A549 (cell line): Measurements from ENCODE around the gene ELANE. TPM values are rescaled to one million over a fixed set of nuclear protein-coding genes. Genes with fewer than 3 reads are reported as not detected.
"Not testable (repeated sequence)": the region's sequence is repeated elsewhere in the genome, so short reads cannot be mapped to it uniquely, and the experiment has no call there.

Experiments used
- ATAC-seq, 2 experiments: fragments of 200-7000 bp in 1 of 2; fragments of >200 bp in 1 of 2; cut with Nextera tagmentation in 1 of 2; cut with Tn5 transposase in 1 of 2; 3 replicates each; pipeline versions ENCODE4 v1.8.0 to v1.9.1; 2018 to 2020; ENCODE audit warnings: mild to moderate bottlenecking in 1 of 2, moderate library complexity in 1 of 2
- CTCF ChIA-PET: fragments of 300-600 bp; sonication (Branson Sonifier 250); formaldehyde crosslinking; extraction: SDS; loops from one replicate; lab custom pipeline; 2021; ENCODE audit warnings: antibody characterized with exemption, inconsistent platforms; lab: Yijun Ruan, JAX
- POLR2A ChIA-PET: fragments of 350-600 bp; formaldehyde crosslinking; extraction: SDS; loops from one replicate; lab custom pipeline; 2021; ENCODE audit warnings: antibody characterized with exemption, inconsistent platforms; lab: Yijun Ruan, JAX
- DNase-seq, 2 experiments: peaks; one replicate each; pipeline versions ENCODE4 v3.0.0 to v3.0.0-alpha.2; 2011 to 2016; ENCODE audit warnings: low read depth in 1 of 2, low spot score in 1 of 2
- FAIRE-seq: peaks from 2 replicates; lab custom pipeline; 2011; peaks lifted over from hg19 to GRCh38; lab: Jason Lieb, UNC
- H3K27ac ChIP-seq, 2 experiments: fragments of >200 bp; sonication (Bioruptor Twin); formaldehyde crosslinking; 3 replicates each; pipeline ENCODE4 v1.5.1; 2016 to 2017
- H3K4me1 ChIP-seq: fragments of >200 bp; sonication (Bioruptor Twin); formaldehyde crosslinking; 3 replicates; pipeline ENCODE4 v1.6.1; 2016
- H3K4me2 ChIP-seq: fragments of >200 bp; sonication (Bioruptor Twin); formaldehyde crosslinking; 3 replicates; pipeline ENCODE4 v1.6.1; 2016
- H3K4me3 ChIP-seq: fragments of >200 bp; sonication (Bioruptor Twin); formaldehyde crosslinking; 3 replicates; pipeline ENCODE4 v1.5.1; 2016
- H3K9me3 ChIP-seq: fragments of >200 bp; sonication (Bioruptor Twin); formaldehyde crosslinking; 3 replicates; pipeline ENCODE4 v1.6.1; 2016
- CBX8 ChIP-seq: fragments of 200-600 bp; sonication (generic); IDR thresholded peaks from 2 replicates; pipeline ENCODE4 v1.6.1; 2016
- CEBPB ChIP-seq, 2 experiments: fragments of >200 bp in 1 of 2; sonication (Bioruptor Twin) in 1 of 2; formaldehyde crosslinking in 1 of 2; IDR thresholded peaks; 2 replicates each; pipeline ENCODE4 v1.6.1; 2012 to 2016
- EHF ChIP-seq: fragments of 250-450 bp; sonication (Bioruptor Pico); IDR thresholded peaks from 2 replicates; pipeline ENCODE4 v1.5.0; 2020; ENCODE audit warnings: mild to moderate bottlenecking
- EHMT2 ChIP-seq: fragments of 200-600 bp; sonication (generic); IDR thresholded peaks from 2 replicates; pipeline ENCODE4 v1.6.1; 2016; ENCODE audit warnings: antibody characterized with exemption, low read depth, mild to moderate bottlenecking, moderate library complexity
- EP300 ChIP-seq, 2 experiments: fragments of >200 bp; sonication (Bioruptor Twin); formaldehyde crosslinking; IDR thresholded peaks; 2 replicates in 1 of 2; 3 replicates in 1 of 2; pipeline ENCODE4 v1.6.1; 2016 to 2017
- GATA3 ChIP-seq: IDR thresholded peaks from 2 replicates; pipeline ENCODE4 v1.6.1; 2012; ENCODE audit warnings: borderline replicate concordance
- HOXA7 ChIP-seq: fragments of 250-450 bp; sonication (Bioruptor Pico); IDR thresholded peaks from 2 replicates; pipeline ENCODE4 v1.5.0; 2020; ENCODE audit warnings: mild to moderate bottlenecking, moderate library complexity
- HOXB13 ChIP-seq: fragments of 250-450 bp; sonication (Bioruptor Pico); IDR thresholded peaks from 2 replicates; pipeline ENCODE4 v1.5.0; 2020; ENCODE audit warnings: low read depth, mild to moderate bottlenecking, moderate library complexity
- JUN ChIP-seq, 2 experiments: fragments of >200 bp; sonication (Bioruptor Twin); formaldehyde crosslinking; IDR thresholded peaks; 2 replicates in 1 of 2; 3 replicates in 1 of 2; pipeline ENCODE4 v1.6.1; 2016 to 2017
- KDM1A ChIP-seq: fragments of 200-600 bp; sonication (generic); IDR thresholded peaks from 2 replicates; pipeline ENCODE4 v1.6.1; 2016; ENCODE audit warnings: low read depth, mild to moderate bottlenecking
- MYC ChIP-seq: IDR thresholded peaks from 2 replicates; pipeline ENCODE4 v1.6.1; 2012; ENCODE audit warnings: mild to moderate bottlenecking, inconsistent platforms, low read length, improper control_type of control experiment, borderline replicate concordance
- NFE2L2 ChIP-seq: fragments of 150-350 bp; conservative IDR thresholded peaks from 2 replicates; pipeline ENCODE4 v1.6.1; 2014; ENCODE audit warnings: low read length
- PBX3 ChIP-seq: IDR thresholded peaks from 2 replicates; pipeline ENCODE4 v1.6.1; 2012
- PHF8 ChIP-seq: fragments of 200-600 bp; sonication (generic); IDR thresholded peaks from 2 replicates; pipeline ENCODE4 v1.6.1; 2016; ENCODE audit warnings: low read depth, mild to moderate bottlenecking, antibody characterized with exemption, moderate library complexity, borderline replicate concordance
- SREBF2 ChIP-seq: fragments of 450-650 bp; IDR thresholded peaks from 2 replicates; pipeline ENCODE4 v1.6.1; 2014; ENCODE audit warnings: mild to moderate bottlenecking, moderate library complexity
- TFCP2L1 ChIP-seq: fragments of 250-450 bp; sonication (Bioruptor Pico); IDR thresholded peaks from 2 replicates; pipeline ENCODE4 v1.5.0; 2021; ENCODE audit warnings: mild to moderate bottlenecking
- TP53 ChIP-seq: fragments of 250-450 bp; sonication (Bioruptor Pico); IDR thresholded peaks from 2 replicates; pipeline ENCODE4 v1.5.0; 2021; ENCODE audit warnings: mild to moderate bottlenecking, moderate library complexity
- ZC3H11A ChIP-seq: fragments of 450-650 bp; IDR thresholded peaks from 2 replicates; pipeline ENCODE4 v1.6.1; 2014; ENCODE audit warnings: antibody characterized with exemption, mild to moderate bottlenecking
- ZSCAN20 ChIP-seq: fragments of 250-450 bp; sonication (Bioruptor Pico); IDR thresholded peaks from 2 replicates; pipeline ENCODE4 v1.8.0; 2022; ENCODE audit warnings: mild to moderate bottlenecking, moderate library complexity
- WGBS: methylation state at CpG from one replicate; pipeline ENCODE4 v1.1.6; 2017; ENCODE audit errors: missing lambda C conversion rate; 5-methylcytosine and 5-hydroxymethylcytosine counted together
- polyA plus RNA-seq, 4 experiments: library from polyadenylated mRNA; depleted of rRNA in 3 of 4; stranded (reverse); fragments of >200 nt; fragmentation: RNase III in 1 of 4; extraction: RNeasy Plus Mini Kit Qiagen cat#74134 plus additional on column Dnase treatment in 1 of 4; gene quantifications; 2 replicates in 3 of 4; 3 replicates in 1 of 4; pipeline ENCODE4 v1.2.3, GENCODE V29; 2011 to 2017
- TF ChIP-seq, protein P1 (sequence below): IDR thresholded peaks from 2 replicates; pipeline ENCODE4 v1.6.1; 2012

ELANE gene
- polyA plus RNA-seq, 2 of the 4 experiments (the other 2 are of a cell fraction) = 0.15 to 0.35 TPM

GRCh38 chr19:850221-850978, 1.7 kb upstream of the ELANE start:
- Histone ChIP-seq H3K4me3 (peak overlapping the region; percentile 21; the same call in 1 of the 3 replicates), H3K4me1 (peaks cover 12% of the 10 kb centered on the region), H3K4me2 (peak overlapping the region; percentile 87), H3K9me3 (no peaks in the 10 kb centered on the region), H3K27ac (peak overlapping the region; percentile 89)
- 18% methylated on average over 10 of the region's 28 CpGs for WGBS
- TF ChIP-seq JUN (IDR thresholded peaks at IDR 0.05) (0 out of 5 replicates have a peak, but pooled peaks of 1 of the 2 experiments have one; percentile 20), CEBPB (IDR thresholded peaks at IDR 0.05) (peak; percentile 24 to 87; a peak in 2 of 4 replicates), TP53 (CRISPR knock-in tag) (no peak), TFCP2L1 (no peak), MYC (0 out of 2 replicates have a peak, but pooled peaks have one; percentile 55), GATA3 (0 out of 2 replicates have a peak, but pooled peaks have one; percentile 37)
- TF ChIP-seq, protein P1, sequence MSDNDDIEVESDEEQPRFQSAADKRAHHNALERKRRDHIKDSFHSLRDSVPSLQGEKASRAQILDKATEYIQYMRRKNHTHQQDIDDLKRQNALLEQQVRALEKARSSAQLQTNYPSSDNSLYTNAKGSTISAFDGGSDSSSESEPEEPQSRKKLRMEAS = 0 out of 2 replicates have a peak, but pooled peaks have one; percentile 27
- ChIA-PET POLR2A (no interaction called here), CTCF (interaction anchor here (0.6 to 1.2 kb wide), 5 partner anchors 9 to 81 kb away, joined by 3 to 4 read pairs (median 3); partner anchors contain the start of gene CFD)
- peak; percentile 86 to 88 for ATAC-seq
- FAIRE-seq = no peak
- peak; percentile 76 to 92 for DNase-seq

GRCh38 chr19:850979-851335, 1.1 kb upstream of the ELANE start:
- no peak for DNase-seq
- no peak for FAIRE-seq
- Histone ChIP-seq H3K4me2 (peak overlapping the region; percentile 87), H3K4me1 (peaks cover 12% of the 10 kb centered on the region), H3K27ac (peak overlapping the region; percentile 89), H3K9me3 (no peaks in the 10 kb centered on the region), H3K4me3 (peak overlapping the region; percentile 21; the same call in 1 of the 3 replicates)
- TF ChIP-seq EHF (CRISPR knock-in tag) (no peak), ZSCAN20 (CRISPR knock-in tag) (no peak), SREBF2 (no peak), PHF8 (no peak), CBX8 (no peak), HOXA7 (CRISPR knock-in tag) (no peak), CEBPB (IDR thresholded peaks at IDR 0.05) (no peak), EP300 (IDR thresholded peaks at IDR 0.05) (no peak), EHMT2 (no peak), JUN (IDR thresholded peaks at IDR 0.05) (no peak), ZC3H11A (no peak), KDM1A (no peak), NFE2L2 (no peak), GATA3 (no peak)
- TF ChIP-seq, protein P1 = no peak
- ATAC-seq = no peak
- ChIA-PET POLR2A (no interaction called here), CTCF (interaction anchor here (0.6 to 1.2 kb wide), 4 partner anchors 8 to 81 kb away, joined by 3 to 4 read pairs (median 3); partner anchors contain the start of gene CFD)
- WGBS = no CpG with 5 or more reads among the region's 13 CpGs

GRCh38 chr19:853014-853585, 997 bp downstream of the ELANE start:
- Histone ChIP-seq H3K27ac (0 out of 6 replicates have a peak overlapping the region, but pooled peaks of 1 of the 2 experiments have one; percentile 89), H3K9me3 (no peaks in the 10 kb centered on the region), H3K4me3 (no peak overlapping the region), H3K4me1 (peaks cover 12% of the 10 kb centered on the region), H3K4me2 (no peak overlapping the region)
- 98% methylated on average over 8 of the region's 67 CpGs for WGBS
- POLR2A ChIA-PET = no interaction called here
- TF ChIP-seq PBX3 = no peak
- no peak for TF ChIP-seq HOXB13 (CRISPR knock-in tag)
- no peak for DNase-seq
- no peak for FAIRE-seq
- CTCF ChIA-PET = no interaction called here
- no peak for ATAC-seq

GRCh38 chr19:853614-854220, 1.6 kb downstream of the ELANE start:
- ATAC-seq, H3K27ac ChIP-seq, CTCF ChIA-PET, FAIRE-seq, H3K4me2 ChIP-seq, H3K9me3 ChIP-seq, DNase-seq, H3K4me3 ChIP-seq, POLR2A ChIA-PET: not testable (repeated sequence)
- H3K4me1 ChIP-seq = peaks cover 13% of the 10 kb centered on the region
- 87% methylated on average over 9 of the region's 17 CpGs for WGBS
